Thoracic aorta (tissue), 2 donors: ENCODE measurements around the gene NFYC. TPM values are rescaled to one million over a fixed set of nuclear protein-coding genes. Genes with fewer than 3 reads are reported as not detected.

Source experiments
- ATAC-seq: fragments of 150-250 bp; one replicate; pipeline ENCODE4 v1.8.0; 2017; ENCODE audit warnings: low read depth; ENCODE audit not compliant: insufficient number of reproducible peaks, low FRiP score
- DNase-seq: peaks from one replicate; pipeline ENCODE4 v3.0.0-alpha.2; 2020; ENCODE audit warnings: low spot score
- H3K27ac ChIP-seq, 2 donors: fragments of 200-600 bp; sonication (generic); 1 replicate in 1 of 2; 2 replicates in 1 of 2; pipeline ENCODE4 v1.5.1; 2016; ENCODE audit warnings: mild to moderate bottlenecking in 2 of 2, moderate library complexity in 2 of 2
- H3K27me3 ChIP-seq: fragments of 200-600 bp; sonication (generic); replicated peaks from 2 replicates; pipeline ENCODE4 v1.6.0; 2016; ENCODE audit warnings: mild to moderate bottlenecking; ENCODE audit not compliant: insufficient read depth
- H3K36me3 ChIP-seq: fragments of 200-600 bp; sonication (generic); one replicate; pipeline ENCODE4 v1.5.1; 2016
- H3K4me1 ChIP-seq, 2 donors: fragments of 200-600 bp; sonication (generic); 1 replicate in 1 of 2; 2 replicates in 1 of 2; pipeline versions ENCODE4 v1.5.1 to v1.6.0; 2016; ENCODE audit warnings: low read depth in 2 of 2, mild to moderate bottlenecking in 1 of 2; ENCODE audit not compliant: control insufficient read depth in 1 of 2
- H3K4me3 ChIP-seq: fragments of 200-600 bp; sonication (generic); 2 replicates; pipeline ENCODE4 v1.5.1; 2016; ENCODE audit warnings: mild to moderate bottlenecking
- H3K9me3 ChIP-seq: fragments of 200-600 bp; sonication (generic); 2 replicates; pipeline ENCODE4 v1.5.1; 2016
- total RNA-seq, 2 donors: library from RNA; depleted of rRNA; stranded (reverse); fragments of >200 nt; gene quantifications; one replicate each; pipeline versions ENCODE4 v1.1.0 to v1.2.3, GENCODE V29; 2016
- TF ChIP-seq, protein P1 (sequence below): fragments of 200-600 bp; sonication (generic); IDR thresholded peaks from one replicate; pipeline ENCODE4 v1.5.1; 2019; ENCODE audit warnings: antibody characterized with exemption

NFYC gene
- total RNA-seq, 2 donors from 2014 or later, result 38.9 to 40.6 TPM

DNA sequence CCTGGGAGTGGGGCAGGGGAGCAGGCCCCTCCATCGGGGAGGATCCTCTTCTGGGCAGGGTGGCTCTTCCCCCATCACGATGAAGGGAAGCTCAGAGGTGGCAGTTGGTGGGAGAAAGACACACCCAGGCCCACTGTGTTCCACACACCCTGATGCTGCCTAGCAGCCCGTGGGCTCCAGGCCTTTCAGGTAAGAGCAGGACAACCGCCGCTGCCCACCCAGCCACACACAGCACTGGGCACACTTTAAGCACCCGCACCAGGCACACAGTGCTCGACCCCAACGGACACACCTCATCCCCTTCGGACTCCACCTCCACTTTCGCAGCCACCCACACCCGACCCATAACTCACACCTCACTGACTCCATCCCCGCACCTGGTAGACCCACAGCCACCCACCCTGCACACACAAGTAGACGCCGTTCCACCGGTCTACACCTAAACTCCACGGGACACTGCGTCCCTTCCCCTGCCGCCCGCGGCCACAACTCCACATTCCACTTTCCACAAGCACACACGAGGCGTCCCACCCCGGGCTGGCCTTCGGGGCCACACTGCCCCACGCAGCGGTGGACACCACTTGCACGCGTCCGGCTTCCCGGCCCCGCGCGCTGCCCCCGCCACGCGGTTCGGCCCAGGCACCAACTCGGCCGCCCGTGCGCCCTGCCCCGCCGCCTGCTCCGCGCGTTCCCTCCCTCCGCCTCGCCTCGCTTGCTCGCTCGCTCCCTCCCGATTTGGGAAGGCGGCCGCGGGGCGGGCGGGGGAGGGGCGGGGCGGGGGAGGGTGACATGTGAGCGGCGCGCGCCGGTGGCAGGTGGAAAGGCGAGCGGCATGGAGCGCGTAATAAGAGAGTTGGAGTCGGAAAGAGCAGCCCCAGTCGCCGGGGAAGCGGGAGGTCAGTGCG is 91.7 kb downstream of the NFYC start, which contains the start of gene KCNQ4:
Gene KCNQ4, plus strand, starts transcription at position 787 of the 905 bp plus-strand sequence. CDS start 307 bp downstream, outside the sequence.
- DNase-seq (no peak), ATAC-seq (peak; percentile 52)
- Histone ChIP-seq H3K9me3 (no peaks in the 10 kb centered on the region), H3K27ac (peak within 1 kb of the TSS; percentile 75 to 83), H3K27me3 (no peaks in the 10 kb centered on the region), H3K4me3 (peak within 1 kb of the TSS; percentile 81), H3K4me1 (peaks cover 16 to 38% of the 10 kb centered on the region in 2 donors), H3K36me3 (no peaks in the 10 kb centered on the region)
- TF ChIP-seq, protein P1, sequence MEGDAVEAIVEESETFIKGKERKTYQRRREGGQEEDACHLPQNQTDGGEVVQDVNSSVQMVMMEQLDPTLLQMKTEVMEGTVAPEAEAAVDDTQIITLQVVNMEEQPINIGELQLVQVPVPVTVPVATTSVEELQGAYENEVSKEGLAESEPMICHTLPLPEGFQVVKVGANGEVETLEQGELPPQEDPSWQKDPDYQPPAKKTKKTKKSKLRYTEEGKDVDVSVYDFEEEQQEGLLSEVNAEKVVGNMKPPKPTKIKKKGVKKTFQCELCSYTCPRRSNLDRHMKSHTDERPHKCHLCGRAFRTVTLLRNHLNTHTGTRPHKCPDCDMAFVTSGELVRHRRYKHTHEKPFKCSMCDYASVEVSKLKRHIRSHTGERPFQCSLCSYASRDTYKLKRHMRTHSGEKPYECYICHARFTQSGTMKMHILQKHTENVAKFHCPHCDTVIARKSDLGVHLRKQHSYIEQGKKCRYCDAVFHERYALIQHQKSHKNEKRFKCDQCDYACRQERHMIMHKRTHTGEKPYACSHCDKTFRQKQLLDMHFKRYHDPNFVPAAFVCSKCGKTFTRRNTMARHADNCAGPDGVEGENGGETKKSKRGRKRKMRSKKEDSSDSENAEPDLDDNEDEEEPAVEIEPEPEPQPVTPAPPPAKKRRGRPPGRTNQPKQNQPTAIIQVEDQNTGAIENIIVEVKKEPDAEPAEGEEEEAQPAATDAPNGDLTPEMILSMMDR, result no peak

DNA sequence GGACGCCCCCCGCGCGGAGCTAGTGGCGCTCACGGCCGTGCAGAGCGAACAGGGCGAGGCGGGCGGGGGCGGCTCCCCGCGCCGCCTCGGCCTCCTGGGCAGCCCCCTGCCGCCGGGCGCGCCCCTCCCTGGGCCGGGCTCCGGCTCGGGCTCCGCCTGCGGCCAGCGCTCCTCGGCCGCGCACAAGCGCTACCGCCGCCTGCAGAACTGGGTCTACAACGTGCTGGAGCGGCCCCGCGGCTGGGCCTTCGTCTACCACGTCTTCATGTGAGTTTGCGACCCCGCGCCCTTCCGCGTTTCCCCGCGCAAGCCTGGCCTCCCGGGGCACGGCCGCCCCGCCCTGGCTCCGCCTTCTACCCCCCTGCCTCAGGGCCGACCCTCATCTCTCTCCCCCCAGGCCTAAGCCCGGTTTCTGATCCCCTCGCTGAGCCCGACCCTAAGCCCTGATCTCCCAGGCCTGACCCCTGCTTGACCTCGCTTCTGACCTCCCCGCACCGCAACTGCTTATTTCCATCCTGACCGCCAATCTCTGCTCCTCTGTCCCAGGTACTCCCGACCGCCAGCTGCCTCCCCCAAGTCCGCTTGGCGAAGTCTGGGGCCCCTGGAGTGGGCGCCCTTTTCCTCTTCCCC is 92.8 kb downstream of the NFYC start:
- H3K27ac ChIP-seq, result peak overlapping the region; percentile 75 to 83
- ATAC-seq (no peak), DNase-seq (no peak)
- H3K36me3 ChIP-seq, result no peaks in the 10 kb centered on the region
- no peaks in the 10 kb centered on the region for H3K27me3 ChIP-seq
- no peaks in the 10 kb centered on the region for H3K9me3 ChIP-seq
- H3K4me1 ChIP-seq, result peaks cover 17 to 48% of the 10 kb centered on the region in 2 donors
- TF ChIP-seq, protein P1, result no peak
- peak overlapping the region; percentile 67 for H3K4me3 ChIP-seq

DNA sequence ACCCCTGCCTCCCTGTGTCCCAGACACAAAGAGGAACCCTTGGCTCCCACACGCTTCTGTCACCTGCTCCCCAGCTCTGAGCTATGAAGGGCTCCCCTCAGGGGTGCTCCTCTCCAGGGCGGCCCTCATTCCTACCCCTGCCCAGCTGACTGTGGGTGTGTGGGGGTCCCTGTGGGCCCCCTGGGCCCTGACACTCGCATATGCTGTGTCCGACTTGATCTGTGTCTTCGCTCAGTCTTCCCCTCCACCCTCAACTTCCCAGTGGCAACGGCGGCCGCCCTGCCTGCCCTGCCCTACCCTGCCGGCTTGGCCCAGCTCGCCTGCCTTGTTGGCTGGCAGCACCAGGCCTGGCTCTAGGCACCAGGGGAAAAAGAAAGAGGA is 93.3 kb downstream of the NFYC start:
- peaks cover 22 to 53% of the 10 kb centered on the region in 2 donors for H3K4me1 ChIP-seq
- DNase-seq, result no peak
- ATAC-seq, result no peak
- H3K36me3 ChIP-seq, result no peaks in the 10 kb centered on the region
- H3K27me3 ChIP-seq, result no peaks in the 10 kb centered on the region
- TF ChIP-seq, protein P1, result no peak
- H3K27ac ChIP-seq, result peak overlapping the region; percentile 75 to 83
- peak overlapping the region; percentile 67 for H3K4me3 ChIP-seq
- H3K9me3 ChIP-seq, result no peaks in the 10 kb centered on the region

DNA sequence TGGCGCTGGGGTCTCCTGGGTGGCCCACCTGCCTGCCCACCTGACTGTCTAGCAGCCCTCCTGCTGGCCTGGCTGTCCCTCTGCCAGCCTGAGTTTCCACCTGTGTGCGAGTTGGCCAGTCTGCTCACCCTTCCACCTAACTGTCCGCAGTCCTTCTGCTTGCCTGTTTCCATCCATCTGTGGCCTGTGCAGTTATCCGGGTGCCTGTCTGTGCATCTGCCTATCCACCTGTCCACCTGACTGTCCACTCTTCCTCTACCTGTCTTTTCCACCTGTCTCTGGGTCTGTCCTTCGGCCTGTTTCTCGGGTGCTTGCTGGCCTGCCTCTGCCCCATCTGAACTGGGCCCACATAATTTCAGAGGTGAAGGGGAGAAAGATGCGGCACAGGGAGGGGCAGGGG is 93.9 kb downstream of the NFYC start:
- Histone ChIP-seq H3K27ac (peak overlapping the region; percentile 75 to 83), H3K4me1 (peaks cover 24 to 60% of the 10 kb centered on the region in 2 donors)

More for the DNA sequence above, 93.9 kb downstream of the NFYC start:
- ATAC-seq (no peak), DNase-seq (no peak)
- Histone ChIP-seq H3K27me3 (no peaks in the 10 kb centered on the region), H3K4me3 (peak overlapping the region; percentile 67), H3K9me3 (no peaks in the 10 kb centered on the region), H3K36me3 (no peaks in the 10 kb centered on the region)
- TF ChIP-seq, protein P1, result no peak
